GM19452 (cell line): ENCODE results near the gene CPZ.
"Not testable (repeated sequence)": the region's sequence is repeated elsewhere in the genome, so short reads cannot be mapped to it uniquely, and the experiment has no call there.

ENCODE experiments used
- ATAC-seq: cut with Tn5 transposase; IDR thresholded peaks from one replicate; pipeline ENCODE4 v1.9.1; 2021; ENCODE audit not compliant: unreplicated experiment

The CPZ gene

GRCh38 chr4:8608714-8609391 is 16.3 kb downstream of the CPZ start:
- ATAC-seq, result no peak

GRCh38 chr4:8609406-8609805 is 16.8 kb downstream of the CPZ start:
- no peak for ATAC-seq

DNA sequence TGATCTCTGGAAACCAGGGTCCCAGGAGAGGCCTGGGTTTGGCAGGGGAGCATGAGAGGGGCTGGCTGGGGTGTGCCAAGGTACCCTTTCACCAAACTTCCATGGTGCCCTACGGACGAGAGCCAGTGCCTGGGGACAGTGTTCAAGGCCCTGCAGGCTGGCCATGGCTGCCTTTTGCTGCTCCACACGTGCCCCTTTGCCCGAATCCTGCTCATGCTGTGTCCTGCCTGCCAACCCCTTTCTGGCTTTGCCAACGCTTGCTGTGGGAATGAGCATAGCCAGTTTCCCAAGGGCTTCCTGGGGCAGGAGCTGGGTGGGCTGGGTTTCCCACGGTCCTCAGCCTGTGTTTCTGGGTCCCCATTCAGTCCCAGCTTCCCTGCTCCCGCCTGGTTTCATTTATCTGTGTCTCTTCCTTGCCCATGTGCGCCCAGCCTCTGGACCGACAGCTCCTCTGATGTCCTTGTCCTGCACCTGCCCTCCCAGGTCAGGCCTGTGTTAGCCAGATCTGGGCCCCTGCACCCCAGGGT is 17.3 kb downstream of the CPZ start:
- no peak for ATAC-seq

GRCh38 chr4:8610858-8611616 is 18.5 kb downstream of the CPZ start:
- no peak for ATAC-seq

DNA sequence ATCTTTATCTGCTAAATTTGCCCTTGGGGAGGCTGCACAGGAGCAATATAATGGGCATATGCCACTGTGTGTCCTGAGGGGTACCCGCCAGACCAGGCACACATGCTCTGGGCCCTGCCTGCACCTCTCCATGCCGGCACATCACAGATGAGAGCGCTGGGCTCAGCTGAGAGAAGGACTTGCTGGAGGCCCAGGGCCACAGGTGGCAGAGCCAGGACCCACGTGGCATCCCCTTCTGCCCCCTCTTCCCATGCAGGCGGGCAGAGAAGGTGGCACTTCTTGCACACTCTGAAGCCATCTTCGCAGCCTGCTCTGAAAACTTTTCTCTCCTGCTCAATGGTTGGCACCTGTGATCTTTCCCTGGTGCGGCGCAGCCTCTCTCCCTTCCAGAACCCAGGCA is 20.1 kb downstream of the CPZ start:
- no peak for ATAC-seq

DNA sequence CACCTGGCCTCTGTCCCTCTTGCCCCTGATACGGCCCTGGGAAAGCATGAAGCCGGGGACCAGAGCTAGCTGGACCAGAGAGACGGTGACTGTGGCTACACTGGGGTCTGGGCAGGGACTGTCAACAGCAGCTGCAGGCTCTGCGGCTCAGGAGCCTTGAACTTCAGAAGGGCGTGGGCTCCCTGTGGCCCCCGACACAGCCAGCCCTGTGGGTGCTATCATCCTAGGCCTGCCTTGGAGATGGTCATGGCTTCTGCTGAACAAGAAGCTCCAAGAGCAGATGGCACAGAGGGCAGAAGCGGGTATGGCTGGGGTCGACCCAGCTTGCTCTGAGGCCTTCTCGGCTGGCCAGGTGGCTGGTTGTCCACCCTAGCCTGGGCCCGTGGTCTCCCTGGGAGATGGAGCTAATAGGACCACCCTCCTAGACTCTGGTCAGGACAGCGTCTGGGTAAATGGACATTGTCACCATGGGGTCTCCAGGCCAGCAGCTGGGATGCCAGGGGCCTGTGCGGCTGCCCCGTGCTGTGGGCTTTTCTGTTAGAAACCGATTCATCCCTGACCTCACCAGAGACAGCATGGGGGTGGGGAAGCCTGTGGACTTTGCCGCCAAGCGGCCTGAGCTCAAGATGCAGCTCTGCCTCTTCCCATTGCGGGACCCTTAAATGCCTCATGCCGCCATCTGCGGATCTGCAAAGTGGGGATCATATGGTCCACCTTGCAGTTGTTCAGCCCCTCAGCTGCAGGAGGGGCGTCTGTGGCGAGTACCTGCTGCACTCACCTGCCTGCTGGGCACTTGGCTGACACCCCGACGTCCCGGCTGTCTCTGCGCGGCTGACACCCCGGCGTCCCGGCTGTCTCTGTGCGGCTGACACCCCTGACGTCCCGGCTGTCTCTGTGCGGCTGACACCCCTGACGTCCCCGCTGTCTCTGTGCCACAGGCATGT is 21.1 kb downstream of the CPZ start:
- no peak for ATAC-seq

GRCh38 chr4:8614365-8615193 is 22.0 kb downstream of the CPZ start:
- ATAC-seq, result no peak

- ATAC-seq, result no peak
Observed at GRCh38 chr4:8615366-8615765, 22.8 kb downstream of the CPZ start.

- ATAC-seq, result no peak
Observed at GRCh38 chr4:8615921-8616787, 23.6 kb downstream of the CPZ start.

- ATAC-seq, result no peak
Observed at GRCh38 chr4:8616831-8617230, 24.3 kb downstream of the CPZ start.

- ATAC-seq, result no peak
Observed at GRCh38 chr4:8617486-8618040, 25.0 kb downstream of the CPZ start.

DNA sequence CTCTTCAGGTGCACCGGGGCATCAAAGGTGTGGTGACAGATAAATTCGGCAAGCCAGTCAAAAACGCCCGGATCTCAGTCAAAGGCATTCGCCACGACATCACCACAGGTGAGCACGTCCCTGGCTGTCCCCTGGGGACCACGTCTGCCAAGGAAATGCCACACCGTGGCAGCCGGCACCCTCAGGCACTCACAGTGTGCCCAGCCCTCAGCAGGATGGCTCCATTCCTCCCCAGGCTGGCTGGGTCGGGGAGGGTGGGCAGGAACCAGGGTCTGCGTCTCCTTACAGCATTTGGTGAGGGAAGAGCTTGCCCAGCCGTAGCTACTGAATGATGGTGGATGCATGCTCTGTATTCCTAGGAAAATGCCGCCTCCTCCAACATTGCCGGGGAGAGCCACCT is 25.9 kb downstream of the CPZ start:
- no peak for ATAC-seq

DNA sequence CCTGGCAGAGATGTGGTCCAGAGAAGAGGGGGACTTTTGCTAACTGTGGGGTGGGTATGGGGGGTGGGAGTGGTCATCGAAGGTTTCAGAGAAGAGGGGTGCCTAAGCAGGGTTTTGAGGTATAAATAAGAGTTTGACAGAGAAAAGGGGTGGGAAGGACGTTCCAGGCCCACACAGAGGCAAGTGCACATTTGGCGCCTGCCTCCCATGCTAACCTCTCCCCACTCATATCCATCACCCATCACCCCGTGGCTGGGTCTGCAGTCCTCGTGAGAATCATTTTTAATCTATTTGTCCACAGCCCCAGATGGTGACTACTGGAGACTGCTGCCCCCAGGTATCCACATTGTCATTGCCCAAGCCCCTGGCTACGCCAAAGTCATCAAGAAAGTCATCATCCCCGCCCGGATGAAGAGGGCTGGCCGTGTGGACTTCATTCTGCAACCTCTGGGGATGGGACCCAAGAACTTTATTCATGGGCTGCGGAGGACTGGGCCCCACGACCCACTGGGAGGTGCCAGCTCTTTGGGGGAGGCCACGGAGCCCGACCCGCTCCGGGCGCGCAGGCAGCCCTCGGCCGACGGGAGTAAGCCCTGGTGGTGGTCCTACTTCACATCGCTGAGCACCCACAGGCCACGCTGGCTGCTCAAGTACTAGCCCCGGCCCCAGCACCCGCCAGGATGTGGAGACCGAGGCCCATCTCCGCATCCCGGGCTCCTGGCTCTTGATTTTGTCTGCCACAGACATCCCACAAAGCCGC is 26.6 kb downstream of the CPZ start:
- no peak for ATAC-seq

- not testable (repeated sequence) for ATAC-seq
Observed at GRCh38 chr4:8621135-8621534, 28.6 kb downstream of the CPZ start.

DNA sequence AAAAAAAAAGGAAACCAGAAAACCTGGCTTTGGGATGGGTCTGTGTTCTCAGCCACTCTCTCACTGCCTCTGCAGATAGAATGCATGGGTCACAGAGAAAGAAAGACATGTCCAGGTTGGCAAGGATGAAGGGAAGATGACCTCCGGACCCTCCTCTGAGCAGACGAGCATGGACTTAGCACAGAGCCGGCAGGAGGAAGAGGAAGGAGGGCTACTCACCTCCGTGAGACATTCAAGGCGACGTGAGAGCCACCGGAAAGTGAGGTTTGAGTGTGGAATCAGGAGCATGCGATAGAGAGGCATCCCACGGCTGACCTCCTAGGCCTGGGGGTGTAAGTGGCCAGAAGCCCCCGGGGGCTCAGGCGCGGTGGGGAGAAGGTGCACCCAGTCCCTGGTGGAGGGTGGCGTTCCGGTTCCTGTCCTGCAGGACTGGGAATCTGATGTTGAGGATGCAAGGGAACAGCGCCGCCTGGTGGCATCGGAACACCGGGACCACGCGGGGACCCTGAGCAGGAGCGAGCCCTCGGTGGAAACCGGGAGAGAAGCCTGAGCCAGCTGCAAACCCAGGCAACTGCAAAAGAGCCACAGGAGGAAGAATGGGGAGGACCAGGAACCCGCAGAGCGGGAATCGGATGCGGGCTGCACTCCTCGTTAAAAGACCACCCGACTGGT is 32.2 kb downstream of the CPZ start:
- ATAC-seq, result not testable (repeated sequence)

DNA sequence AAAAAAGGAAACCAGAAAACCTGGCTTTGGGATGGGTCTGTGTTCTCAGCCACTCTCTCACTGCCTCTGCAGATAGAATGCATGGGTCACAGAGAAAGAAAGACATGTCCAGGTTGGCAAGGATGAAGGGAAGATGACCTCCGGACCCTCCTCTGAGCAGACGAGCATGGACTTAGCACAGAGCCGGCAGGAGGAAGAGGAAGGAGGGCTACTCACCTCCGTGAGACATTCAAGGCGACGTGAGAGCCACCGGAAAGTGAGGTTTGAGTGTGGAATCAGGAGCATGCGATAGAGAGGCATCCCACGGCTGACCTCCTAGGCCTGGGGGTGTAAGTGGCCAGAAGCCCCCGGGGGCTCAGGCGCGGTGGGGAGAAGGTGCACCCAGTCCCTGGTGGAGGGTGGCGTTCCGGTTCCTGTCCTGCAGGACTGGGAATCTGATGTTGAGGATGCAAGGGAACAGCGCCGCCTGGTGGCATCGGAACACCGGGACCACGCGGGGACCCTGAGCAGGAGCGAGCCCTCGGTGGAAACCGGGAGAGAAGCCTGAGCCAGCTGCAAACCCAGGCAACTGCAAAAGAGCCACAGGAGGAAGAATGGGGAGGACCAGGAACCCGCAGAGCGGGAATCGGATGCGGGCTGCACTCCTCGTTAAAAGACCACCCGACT is 37.8 kb downstream of the CPZ start:
- ATAC-seq, result not testable (repeated sequence)

- not testable (repeated sequence) for ATAC-seq
Observed at GRCh38 chr4:8631896-8632295, 39.3 kb downstream of the CPZ start.
